MM.1S (cell line): ENCODE data around the gene PAK2.

Experiments
- EZH2 ChIP-seq: fragments of 300-600 bp; sonication (generic); optimal IDR thresholded peaks from 2 replicates; pipeline ENCODE3; 2017; ENCODE audit warnings: low read depth, mild to moderate bottlenecking, antibody characterized with exemption, low read length, mixed read lengths
- EZH2phosphoT487 ChIP-seq: fragments of 300-600 bp; sonication (generic); IDR thresholded peaks from 2 replicates; pipeline ENCODE4 v1.6.1; 2018; ENCODE audit warnings: antibody characterized with exemption, low read length
- TF ChIP-seq, protein P1 (sequence below): fragments of 300-600 bp; sonication (generic); IDR thresholded peaks from 2 replicates; pipeline ENCODE4 v1.5.1; 2016; ENCODE audit warnings: antibody characterized with exemption, low read length, mixed read lengths

DNA sequence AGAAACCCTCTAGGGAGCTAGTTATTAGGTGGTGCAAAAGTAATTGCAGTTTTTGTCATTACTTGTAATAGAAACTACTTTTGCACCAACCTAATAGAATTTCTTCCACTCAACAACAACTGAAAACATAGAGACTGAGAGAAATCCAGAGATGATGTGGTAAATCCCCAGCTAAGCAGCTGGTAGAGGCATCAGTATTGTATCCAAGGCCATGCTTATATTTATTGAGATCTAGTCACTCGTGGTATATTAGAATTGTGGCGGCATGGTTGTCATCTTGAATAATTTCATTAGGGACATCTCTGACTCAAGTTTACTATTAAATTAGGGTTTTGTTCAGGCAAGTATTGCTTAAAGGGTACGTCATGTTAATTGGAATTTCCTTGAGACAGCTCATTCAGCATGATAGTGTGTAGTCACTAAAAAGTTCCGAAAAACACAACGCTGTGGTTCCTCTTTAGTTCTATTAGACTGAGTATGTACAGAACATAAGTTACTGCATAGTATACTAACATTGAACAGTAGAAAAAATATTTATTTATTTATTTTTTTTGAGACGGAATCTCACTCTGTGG is 35.3 kb downstream of the PAK2 start:
- TF ChIP-seq, protein P1, sequence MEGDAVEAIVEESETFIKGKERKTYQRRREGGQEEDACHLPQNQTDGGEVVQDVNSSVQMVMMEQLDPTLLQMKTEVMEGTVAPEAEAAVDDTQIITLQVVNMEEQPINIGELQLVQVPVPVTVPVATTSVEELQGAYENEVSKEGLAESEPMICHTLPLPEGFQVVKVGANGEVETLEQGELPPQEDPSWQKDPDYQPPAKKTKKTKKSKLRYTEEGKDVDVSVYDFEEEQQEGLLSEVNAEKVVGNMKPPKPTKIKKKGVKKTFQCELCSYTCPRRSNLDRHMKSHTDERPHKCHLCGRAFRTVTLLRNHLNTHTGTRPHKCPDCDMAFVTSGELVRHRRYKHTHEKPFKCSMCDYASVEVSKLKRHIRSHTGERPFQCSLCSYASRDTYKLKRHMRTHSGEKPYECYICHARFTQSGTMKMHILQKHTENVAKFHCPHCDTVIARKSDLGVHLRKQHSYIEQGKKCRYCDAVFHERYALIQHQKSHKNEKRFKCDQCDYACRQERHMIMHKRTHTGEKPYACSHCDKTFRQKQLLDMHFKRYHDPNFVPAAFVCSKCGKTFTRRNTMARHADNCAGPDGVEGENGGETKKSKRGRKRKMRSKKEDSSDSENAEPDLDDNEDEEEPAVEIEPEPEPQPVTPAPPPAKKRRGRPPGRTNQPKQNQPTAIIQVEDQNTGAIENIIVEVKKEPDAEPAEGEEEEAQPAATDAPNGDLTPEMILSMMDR, result no peak
- no peak for TF ChIP-seq EZH2
- TF ChIP-seq EZH2phosphoT487, result no peak
